HG02759 (cell line): ENCODE measurements around the gene PLPPR1.

Source experiments
- ATAC-seq: cut with Tn5 transposase; IDR thresholded peaks from one replicate; pipeline ENCODE4 v1.9.1; 2021; ENCODE audit warnings: mild to moderate bottlenecking, moderate library complexity; ENCODE audit not compliant: unreplicated experiment

PLPPR1 gene

DNA sequence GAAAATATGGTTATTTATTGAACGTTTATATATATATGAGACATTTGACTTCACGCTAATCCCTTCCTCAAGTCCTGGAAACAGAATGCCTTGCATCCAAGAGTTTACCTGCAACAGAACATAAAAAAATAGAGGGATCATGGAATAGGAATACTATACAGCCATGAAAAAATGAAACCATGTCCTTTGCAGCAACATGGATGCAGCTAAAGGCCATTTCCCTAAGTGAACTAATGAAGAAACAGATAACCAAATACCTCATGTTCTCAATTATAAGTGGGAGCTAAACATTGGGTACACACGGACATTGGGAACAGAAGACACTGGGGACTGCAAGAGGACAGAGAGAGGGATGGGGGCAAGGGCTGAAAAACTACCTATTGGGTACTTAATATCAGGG is 343.3 kb downstream of the PLPPR1 start:
- no peak for ATAC-seq

DNA sequence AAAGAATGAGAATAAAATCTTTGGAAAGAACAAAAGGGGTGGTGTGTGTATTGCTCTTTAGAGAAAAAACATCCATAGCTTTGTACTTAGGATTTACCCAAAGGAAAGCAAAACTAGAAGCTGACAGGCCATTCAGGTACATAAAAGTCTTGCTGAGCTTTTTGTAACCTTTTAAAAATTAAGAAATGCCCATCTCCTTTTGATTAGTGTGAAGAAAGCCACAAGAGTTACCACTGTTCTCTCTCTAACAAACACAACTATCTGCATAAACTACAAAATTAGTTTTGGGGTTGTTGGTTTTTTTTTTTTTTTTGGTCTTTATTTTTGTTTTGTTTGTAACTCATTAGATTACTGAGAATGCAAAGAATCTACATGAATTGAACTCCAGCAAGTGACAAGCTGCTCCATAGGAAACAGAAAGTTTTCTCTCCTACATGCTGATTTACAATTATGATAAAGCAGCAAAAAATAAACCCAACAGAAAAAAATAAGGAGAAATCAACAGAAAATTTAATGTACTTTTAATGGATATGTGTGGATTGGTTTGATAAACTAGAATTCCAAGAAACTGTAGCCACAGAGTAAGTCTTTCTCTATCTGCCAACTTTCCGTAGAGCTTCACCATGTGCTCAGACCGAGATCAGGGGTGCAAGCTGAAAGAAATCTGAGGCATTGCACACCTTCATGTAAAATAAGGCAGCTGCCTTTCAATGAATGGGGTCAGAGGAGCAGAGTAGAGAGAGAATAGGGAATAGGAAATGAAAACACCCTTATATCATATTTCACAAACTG is 344.0 kb downstream of the PLPPR1 start:
- no peak for ATAC-seq
